HG03139 (cell line): ENCODE measurements around the gene TTYH1.
"Not testable (repeated sequence)": the region's sequence is repeated elsewhere in the genome, so short reads cannot be mapped to it uniquely, and the experiment has no call there.

ENCODE experiments used
- ATAC-seq: cut with Tn5 transposase; IDR thresholded peaks from one replicate; pipeline ENCODE4 v1.9.1; 2021; ENCODE audit not compliant: unreplicated experiment

The TTYH1 gene

DNA sequence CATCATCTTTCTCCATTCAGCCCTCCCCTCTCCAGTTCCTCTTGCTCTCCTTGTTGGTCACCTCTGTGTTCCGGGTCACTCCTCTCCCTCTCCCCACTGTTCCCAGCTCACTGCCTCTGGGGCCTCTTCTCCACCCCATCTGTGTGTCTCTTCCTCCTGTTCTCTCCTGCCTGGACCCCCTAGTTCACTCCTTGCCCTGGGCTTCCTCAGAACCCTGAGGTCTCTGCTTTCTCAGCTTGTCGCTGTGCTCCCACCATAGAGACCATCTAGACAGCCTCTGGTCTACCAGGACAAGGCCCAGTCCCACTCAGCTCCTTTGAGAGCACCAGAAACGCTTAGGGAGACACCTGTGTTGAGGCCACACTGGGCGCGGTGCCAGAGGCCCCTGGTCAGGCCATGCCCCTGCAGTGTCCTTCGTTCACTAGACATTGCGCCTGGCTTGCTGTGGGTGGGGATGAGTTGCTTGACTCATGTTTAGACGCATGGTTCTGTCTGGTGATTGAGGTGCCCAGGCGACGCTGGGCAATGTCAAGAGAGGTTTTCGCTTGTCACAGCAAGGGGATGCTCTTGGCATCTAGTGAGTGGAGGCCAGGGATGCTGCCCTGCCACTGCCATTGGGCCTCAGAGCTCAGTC, 43.5 kb downstream of the TTYH1 start:
- ATAC-seq: no peak

DNA sequence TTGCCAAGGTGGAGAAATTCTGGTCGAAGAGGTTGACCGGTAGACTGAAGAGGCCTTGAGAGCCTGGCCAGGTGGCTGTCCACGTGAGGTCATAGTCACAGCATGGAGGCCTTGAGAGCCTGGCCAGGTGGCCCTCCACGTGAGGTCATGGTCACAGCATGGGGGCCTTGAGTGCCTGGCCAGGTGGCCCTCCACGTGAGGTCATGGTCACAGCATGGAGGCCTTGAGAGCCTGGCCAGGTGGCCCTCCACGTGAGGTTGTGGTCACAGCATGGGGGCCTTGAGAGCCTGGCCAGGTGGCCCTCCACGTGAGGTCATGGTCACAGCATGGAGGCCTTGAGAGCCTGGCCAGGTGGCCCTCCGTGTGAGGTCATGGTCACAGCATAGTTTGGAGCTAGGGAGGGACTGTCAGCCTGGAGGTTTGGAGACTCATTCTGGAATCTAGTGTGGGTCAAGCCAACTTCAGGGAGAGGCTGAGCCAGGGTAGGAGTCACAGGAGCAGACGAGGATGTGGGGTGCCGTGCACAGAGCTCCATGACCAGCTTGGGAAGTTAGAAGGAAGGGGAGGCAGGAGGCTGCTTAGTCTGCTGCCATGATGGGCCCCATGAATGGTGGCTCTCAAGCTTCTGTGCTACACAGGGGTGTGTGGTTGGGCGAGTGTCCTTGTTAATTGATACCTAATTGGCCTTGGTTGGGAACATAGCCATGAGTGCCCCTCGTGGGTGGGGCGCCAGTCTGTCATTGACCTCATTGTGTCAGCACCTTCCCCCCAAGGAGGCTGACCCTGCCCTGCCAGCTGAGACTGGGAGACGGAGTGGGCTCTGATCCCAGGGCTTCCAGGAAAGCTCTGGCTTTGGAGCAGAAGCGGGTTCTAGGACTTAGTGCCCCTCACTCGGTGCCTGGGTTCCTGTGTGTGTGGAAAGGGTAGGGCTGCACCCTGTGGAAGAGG, 44.3 kb downstream of the TTYH1 start:
- no peak for ATAC-seq

DNA sequence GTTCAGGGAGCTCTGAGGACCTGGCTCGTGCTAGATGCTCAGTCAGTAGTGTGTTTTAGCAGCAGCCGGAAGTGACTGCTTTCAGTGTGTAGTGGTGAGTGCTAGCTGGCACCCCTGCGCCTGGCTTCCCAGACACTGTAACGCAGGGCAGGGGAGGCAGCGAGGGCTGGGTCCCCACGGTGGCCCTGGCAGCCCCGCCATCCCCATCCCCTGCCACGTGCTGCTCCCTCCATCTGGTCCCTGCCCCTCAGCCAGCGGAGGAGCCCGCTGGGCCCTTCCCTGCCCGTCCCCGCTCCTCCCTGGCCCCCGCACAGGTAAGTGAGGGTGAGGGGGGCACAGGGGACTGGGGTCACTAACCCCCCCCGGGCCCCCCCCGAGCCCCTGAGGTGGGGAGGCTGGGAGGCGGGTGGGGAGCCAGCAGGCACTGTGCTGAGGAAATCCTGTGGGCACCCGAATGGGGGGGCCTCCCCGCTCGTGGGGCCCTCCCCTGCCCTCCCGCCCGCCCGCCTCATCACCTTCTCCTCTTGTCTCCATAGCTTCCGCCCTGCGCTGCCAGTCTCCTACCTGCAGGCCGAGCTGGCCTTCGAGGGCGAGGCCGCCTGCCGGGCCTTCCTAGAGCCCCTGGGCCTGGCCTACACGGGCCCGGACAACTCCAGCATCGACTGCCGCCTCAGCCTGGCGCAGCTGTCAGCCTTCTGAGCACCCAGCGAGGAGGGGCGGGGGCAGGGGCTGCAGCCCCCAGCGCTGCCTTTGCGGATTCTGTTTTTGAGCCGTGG, 45.2 kb downstream of the TTYH1 start:
- ATAC-seq: no peak

DNA sequence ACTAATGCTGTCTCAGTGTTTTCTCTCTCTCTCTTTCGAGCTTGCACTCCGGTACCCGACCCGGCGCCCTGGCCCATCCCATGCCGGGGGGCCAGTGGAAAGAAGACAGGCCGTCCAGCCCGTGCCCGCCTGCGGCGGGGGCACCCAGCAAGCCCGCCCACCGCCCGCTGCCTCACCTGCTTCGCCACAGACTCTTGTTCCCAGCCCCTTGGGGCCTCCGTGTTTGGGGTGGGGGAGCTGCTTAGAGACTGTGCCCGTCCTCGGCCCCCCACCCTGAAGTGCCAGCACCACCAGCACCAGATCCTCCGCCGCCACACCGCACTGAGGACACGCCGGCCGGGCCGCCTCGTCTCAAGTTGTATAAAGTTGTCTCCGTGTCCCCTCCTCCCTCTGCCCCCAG, 45.9 kb downstream of the TTYH1 start:
- no peak for ATAC-seq

DNA sequence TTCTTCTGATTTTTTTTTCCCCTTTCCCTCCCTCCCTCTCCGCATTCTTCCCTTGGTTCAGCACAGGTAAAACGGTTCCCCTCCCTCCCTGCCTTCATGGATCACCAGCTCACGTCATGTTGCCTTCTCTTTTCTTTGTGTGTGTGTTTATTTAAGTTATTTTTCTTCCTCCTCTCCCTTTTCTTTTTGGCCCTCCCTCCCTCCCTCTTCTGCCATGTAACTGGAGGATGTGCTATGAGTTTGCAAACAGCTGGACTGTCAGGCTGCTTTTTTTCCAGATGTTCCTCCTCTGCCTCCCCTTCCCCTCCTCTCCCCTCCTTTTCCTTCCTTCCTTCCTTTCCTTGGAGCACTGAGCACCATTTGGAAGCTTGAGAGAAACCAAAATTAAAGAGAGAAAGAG, 46.3 kb downstream of the TTYH1 start:
- no peak for ATAC-seq

DNA sequence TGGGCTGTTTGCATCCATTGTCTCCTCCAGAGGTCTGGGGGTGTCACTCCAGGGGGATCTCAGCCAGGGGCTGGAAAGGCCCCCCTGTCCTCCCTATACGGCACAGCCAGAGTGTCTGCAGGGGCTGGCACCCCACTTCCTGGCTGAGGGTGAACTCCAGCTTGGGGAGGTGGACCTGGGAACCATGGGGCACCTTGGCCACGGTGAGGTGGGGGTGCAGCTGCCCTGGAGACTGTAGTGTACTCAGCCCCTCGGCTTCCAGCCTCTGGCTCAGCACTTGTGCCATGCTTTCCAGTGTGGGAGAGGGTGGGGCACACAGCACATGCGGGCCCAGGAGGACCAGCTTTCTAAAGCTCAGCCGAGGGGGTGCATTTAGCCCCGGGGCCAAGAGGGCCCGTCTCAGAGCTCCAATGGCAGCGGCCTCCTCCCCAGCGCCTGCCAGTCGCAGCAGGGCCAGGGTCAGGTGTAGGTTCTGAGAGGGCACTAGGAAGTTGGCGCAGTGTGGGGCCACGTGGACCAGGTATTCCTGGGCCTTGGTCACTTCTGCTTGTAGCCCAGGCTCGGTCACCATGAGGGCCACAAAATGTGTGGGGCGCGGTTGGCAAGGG, 46.9 kb downstream of the TTYH1 start:
- no peak for ATAC-seq

DNA sequence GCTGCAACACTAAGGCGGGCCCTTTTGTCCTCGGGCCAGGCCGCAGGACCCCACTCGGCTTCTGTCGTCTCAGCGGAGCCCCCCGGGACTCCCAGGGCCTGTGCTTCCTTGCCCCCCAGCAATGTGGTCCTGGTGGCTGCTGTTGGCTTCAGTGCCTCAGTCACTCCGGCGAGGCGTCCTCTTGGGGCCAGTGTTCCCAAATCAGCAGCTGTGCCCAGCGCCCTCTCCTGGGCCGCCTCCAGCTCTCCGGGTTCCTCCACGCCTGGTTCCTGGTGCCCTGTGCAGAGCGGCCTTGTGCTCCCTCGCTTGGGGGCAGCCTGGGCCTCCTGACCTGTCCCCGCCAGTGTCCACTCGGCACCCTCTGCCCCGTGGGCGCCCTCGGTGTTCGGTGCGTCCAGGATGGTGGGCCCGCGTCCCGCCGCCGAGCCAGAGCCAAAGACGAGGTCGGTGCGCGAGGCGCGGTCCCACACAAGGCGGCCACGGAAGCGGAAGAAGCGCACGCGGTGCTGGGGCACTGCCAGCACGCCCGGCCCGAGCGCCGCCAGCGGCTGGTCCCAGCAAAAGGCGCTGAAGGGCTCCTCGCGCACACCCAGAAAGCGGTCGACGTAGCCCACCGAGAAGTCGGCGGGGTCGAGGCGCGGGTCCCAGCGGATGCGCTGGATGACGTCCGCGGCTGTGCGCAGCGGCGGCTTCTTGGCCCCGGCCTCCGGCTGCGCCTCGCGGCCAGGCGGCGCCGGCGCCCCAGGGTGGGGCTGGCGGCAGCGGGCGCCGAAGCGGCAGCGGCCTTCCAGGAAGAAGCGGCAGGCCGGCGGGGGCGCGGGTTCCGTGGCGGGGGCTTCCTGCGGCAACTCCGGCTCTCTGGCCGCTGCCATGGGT, 47.6 kb downstream of the TTYH1 start:
- ATAC-seq: peak; percentile 11

DNA sequence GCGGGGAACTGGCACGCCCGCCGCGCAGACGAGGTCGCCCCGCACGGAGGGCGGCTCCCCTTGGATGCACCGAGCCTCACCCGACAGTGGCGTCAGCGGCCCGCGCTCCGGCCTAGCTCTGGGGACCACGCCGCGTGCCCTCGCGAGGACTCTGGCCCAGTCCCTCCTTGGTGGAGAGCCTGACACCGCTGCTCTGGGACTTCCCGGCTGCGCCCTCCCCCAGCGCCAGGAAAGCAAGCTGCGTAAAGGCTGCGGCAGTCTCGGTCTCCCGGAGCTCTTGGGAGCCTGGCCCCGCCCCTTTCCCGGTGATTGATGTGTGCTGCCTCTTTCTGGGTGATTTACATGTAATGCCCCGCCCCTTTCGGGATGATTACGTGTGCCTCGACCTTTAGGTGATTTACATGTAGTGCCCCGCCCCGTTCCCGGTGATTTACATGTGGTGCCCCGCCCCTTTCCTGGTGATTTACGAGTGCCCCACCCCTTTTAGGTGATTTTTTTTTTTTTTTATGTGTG, 48.3 kb downstream of the TTYH1 start, which contains the start of gene LENG9:
Gene LENG9 (minus strand): TSS at position 248 of the 513 bp plus-strand sequence. CDS start 252 bp downstream, outside the sequence.
- peak; percentile 43 for ATAC-seq

DNA sequence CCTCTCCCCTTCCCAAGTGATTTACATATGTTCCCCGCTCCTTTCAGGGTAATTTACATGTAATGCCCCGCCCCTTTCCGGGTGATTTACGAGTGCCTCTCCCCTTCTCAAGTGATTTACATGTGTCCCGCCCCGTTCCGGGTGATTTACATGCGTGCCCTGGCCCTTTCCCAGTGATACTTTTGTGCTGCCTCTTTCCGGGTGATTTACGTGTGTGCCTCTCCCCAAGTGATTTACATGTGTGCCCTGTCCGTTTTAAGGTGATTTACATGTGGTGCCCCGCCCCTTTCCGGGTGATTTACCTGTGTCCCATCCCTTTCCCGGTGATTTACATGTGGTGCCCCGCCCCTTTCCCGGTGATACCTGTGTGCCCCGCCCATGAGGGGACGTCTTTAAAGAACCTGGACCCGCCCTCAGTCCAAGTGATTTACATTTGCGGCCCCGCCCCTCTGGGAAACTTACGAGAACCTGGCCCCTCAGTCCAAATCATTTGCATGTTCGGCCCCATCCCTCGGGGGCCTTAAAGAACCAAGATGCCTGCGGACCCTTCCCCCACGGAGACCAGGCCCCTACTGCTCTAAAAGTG, 48.9 kb downstream of the TTYH1 start:
- ATAC-seq: peak; percentile 43

DNA sequence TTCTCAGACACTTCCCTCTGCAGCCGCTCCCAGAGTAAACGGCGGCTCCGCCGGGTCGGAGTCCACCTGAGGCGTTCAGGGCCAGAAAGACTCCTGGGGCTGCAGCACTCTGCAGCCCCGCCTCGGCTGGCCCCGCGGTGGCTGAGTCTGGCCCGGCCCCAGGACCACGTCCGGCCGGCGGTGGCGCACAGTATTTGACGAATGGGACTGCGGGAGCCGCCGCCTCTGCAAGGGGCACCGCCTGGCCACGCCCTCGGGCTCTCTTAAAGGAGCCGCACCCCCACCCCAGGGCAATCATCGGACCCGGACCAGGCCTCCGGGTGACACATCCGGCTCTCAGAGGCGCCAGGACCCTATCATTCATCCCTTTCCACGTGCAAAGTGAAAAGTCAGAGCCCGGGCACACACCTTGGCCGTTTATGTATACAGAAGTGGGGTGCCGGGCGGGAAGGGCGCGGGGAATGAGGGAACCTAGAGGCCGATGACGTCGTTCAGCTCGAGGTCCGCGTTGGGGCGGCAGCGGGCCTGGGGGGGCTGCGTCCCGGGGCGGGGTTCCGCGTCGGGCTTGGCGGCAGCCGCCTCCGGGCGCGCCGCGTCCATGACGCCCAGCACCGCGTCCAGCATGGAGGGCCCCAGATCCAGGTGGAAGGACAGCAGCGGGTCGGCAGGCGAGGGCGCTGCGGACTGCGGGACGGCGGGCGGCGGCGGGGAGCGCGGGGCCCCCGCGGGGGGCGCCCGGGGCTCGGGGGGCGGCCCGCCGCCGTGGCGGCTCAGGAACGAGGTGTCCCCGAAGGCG, 49.6 kb downstream of the TTYH1 start:
- peak; percentile 32 for ATAC-seq

DNA sequence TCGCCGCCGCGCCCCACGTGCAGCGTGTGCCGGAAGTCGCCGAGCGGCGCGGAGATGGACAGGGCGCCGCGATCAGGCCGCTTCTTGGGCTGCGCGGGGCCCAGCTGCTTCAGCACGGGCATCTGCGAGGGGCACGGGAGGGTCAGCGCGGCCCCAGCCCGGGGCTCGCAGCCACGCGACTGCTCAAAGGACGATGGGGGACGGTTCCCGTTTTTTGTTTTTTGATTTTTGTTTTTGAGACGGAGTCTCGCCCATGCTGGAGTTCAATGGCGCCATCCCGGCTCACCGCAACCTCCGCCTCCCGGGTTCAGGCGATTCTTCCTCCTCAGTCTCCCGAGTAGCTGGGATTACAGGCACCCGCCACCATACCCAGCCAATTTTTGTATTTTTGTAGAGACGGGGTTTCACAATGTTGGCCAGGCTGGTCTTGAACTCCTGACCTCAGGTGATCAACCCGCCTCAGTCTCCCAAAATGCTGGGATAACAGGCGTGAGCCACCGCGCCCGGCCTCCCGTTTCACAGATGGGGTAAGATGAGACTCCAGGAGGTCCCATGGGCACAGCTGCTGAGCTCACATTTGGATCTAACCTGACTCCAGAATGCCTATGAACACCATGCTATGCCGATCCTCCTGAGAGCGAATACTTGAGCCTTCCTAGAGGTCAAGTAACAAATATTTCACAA, 50.3 kb downstream of the TTYH1 start:
- ATAC-seq: no peak

DNA sequence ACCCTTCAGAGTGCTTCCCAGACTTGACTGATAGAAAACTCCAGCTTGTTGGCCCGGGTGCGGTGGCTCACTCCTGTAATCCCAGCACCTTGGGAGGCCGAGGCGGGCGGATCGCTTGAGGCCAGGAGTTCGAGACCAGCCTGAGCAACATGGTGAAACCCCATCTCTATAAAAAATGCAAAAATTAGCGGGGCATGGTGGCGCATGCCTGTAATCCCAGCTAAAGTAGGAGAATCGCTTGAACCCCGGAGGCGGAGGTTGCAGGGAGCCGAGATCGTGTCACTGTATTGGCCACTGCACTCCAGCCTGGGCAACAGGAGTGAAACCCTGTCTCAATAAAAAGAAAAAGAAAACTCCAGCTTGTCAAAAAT, 50.8 kb downstream of the TTYH1 start:
- not testable (repeated sequence) for ATAC-seq

DNA sequence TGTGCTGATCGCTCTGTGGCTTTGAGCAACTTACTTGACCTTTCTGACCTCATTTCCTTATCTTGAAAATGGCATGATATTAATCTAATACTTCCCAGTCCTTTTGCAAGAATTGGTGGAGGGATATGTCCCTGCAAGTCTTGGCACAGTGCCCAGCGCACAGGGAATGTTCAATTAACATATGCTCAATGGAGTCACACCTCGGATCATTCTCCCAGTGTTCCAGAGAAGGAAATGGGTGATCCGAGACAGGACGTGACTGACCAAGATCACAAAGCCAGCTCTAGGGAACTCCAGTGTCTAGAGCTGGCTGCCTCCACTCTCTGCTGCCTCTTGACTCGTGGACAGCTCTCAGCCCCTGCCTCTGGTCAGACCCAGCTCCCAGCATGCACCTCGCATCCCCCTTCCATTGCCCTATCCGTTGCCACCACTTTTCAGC, 54.3 kb downstream of the TTYH1 start:
- no peak for ATAC-seq

DNA sequence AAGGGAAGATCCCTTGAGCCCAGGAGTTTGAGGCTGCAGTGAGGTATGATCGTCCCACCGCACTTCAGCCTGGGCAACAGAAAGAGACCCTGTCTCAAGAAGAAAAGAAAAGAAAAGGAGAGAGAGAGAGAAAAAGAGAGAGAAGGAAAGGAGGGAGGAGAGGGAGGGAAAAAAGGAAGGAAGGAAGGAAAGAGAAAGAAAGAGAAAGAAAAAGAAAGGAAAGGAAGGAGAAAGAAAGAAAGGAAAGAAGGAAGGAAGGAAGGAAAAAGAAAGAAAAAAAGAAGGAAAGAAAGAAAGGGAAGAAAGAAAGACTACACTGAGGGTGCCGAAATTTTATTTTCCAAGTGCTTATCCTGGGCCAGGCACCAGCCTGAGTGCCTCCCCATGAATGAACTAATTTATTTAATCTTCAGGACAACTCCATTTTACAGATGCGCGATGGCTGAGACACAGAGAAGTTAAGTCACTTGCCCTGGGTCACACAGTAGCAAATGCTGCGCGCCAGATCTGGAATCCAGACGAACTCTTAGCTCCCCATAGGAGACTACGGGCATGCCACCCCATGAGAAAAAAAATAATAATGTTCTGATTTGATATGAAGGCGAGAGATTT, 55.1 kb downstream of the TTYH1 start:
- ATAC-seq: no peak

DNA sequence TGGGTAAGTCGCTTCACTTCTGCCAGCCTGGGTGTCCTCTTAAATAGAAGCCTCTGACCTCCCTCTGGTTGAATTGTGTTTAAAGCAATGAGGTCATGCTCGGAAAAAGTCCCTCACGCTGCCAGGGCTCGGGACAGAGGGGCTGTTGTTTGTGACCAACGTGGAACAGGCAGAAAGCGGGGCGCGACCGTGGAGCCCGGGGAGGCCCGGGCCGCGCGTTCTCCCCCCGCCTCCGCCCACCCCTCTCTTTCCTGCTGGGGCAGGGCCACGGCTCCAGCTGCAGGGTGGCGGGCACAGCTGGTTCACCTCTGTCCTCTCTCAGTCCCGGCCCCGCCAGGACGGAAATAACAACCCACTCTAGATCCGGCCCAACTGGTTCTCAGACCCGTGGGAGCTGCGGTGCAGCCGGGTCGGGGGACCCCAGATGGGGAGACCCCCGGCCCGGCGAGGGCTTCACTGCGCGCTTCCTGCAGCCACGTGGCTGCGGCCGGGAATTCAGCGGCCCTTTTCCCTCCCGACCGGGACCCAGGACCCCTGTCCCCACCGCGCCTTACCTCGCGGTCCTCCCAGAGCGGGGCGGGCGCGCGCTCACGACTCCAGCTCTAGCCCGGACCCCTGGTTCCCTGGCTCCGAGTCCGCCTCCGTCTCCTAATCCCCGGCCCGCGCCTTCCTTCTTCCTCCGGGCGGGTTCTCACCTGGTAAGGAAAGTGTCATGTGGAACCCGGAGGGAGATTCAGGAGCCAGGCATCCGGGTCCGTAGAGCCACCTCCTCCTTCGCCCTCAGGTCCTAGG, 55.9 kb downstream of the TTYH1 start:
- no peak for ATAC-seq

DNA sequence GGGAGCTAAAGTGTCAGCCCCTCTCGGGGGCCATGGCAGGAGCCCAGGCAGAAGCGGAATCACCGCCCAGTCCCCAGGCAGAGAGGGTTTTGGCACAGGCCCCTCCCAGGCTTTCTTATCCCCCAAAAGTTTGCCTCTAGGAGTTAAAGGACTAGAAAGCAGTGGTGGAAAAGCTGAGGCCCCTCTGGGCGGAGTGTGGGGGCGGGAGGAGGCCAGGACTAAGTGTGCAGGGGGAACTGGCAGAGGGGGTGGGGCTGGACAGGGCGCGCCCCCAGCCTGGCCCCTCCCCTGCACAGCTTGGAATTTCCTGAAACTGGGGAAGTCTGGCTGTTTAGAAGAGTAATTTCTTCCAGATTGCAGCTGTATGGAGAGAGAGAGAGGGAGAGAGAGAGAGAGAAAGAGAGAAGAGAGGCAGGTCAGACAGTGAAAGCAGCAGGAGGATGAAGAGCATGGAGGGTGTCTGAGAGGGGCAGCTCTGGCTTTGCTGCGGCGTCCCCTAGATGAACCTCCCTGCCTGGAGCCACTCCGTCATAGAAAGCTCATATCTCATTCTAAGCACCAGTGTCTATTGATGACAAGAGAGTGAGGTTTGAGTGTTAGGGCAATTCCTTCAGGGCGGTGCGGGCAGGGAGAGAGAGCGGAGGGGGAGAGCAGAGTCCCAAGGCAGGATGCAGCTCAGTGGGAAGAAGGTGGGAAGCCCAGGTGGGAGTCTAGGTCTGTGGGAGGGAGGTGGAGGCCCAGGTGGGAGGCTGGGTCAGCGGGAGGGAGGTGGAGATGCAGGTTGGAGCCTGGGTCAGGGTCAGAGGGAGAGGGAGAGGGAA, 58.0 kb downstream of the TTYH1 start, which contains the start of gene CDC42EP5:
Gene CDC42EP5 (minus strand): TSS at position 226 of the 821 bp plus-strand sequence. CDS start 7,749 bp downstream, outside the sequence.
- no peak for ATAC-seq
